22Rv1 (cell line): ENCODE data around the gene FLOT2.

Experiments
- ZFX ChIP-seq: fragments of 450-650 bp; IDR thresholded peaks from 2 replicates; pipeline ENCODE4 v1.6.1; 2017; ENCODE audit warnings: antibody characterized with exemption, borderline replicate concordance
- TF ChIP-seq, protein P1 (sequence below): fragments of 450-650 bp; IDR thresholded peaks from 2 replicates; pipeline ENCODE4 v1.5.1; 2017; ENCODE audit warnings: mild to moderate bottlenecking

DNA sequence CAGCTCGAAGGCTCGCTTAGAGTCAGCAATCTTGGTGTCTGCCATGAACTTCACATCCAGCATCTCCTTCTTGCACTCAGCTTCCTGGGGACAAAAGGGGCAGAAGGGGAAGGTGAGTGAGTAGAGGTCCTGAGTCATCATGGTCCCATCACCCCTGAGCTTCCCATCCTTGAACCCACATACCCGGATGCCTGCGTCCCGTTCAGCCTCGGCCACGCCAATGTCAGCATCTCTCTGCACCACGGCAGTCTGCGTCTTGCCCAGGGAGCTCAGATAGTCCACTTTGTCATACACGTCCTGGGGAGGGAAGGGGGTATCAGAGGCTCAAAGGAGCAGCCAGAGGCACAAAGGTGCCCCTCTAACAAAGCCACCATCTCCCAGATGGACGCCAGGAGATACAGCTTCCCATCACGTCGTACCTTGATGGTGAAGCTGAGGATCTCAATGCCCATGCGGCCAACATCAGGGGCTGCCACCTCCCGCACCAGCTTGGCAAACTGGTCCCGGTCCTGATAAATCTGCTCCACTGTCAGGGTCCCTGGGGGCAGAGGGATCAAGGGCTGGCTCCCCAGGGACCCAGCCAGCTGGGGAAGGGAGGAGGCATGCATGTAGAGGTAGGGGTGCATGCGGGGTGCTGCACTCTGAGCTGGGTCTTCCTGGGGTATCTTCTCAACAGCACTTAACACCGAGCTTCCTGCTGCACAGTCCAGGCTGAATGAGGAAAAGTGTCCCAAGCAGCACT, 15.2 kb downstream of the FLOT2 start:
- TF ChIP-seq, protein P1, sequence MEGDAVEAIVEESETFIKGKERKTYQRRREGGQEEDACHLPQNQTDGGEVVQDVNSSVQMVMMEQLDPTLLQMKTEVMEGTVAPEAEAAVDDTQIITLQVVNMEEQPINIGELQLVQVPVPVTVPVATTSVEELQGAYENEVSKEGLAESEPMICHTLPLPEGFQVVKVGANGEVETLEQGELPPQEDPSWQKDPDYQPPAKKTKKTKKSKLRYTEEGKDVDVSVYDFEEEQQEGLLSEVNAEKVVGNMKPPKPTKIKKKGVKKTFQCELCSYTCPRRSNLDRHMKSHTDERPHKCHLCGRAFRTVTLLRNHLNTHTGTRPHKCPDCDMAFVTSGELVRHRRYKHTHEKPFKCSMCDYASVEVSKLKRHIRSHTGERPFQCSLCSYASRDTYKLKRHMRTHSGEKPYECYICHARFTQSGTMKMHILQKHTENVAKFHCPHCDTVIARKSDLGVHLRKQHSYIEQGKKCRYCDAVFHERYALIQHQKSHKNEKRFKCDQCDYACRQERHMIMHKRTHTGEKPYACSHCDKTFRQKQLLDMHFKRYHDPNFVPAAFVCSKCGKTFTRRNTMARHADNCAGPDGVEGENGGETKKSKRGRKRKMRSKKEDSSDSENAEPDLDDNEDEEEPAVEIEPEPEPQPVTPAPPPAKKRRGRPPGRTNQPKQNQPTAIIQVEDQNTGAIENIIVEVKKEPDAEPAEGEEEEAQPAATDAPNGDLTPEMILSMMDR: no peak
- TF ChIP-seq ZFX: no peak
